Tibial artery (tissue), 4 donors: Measurements from ENCODE around the gene CNDP2.

Experiments used
- DNase-seq, 2 donors: peaks; one replicate each; pipeline ENCODE4 v3.0.0-alpha.2; 2019
- H3K27ac ChIP-seq, 2 donors: fragments of 200-600 bp; sonication (generic) in 1 of 2; 1 replicate in 1 of 2; 2 replicates in 1 of 2; pipeline ENCODE4 v1.5.1; 2018 to 2019; ENCODE audit warnings: mild to moderate bottlenecking in 1 of 2
- H3K27me3 ChIP-seq, 2 donors: fragments of 200-600 bp; sonication (generic) in 1 of 2; one replicate each; pipeline versions ENCODE4 v1.5.1 to v1.6.0; 2016 to 2019
- H3K36me3 ChIP-seq, 3 donors: fragments of 200-600 bp; sonication (generic) in 2 of 3; one replicate each; pipeline ENCODE4 v1.5.1; 2016 to 2019; ENCODE audit warnings: mild to moderate bottlenecking in 2 of 3
- H3K4me1 ChIP-seq, 4 donors: fragments of 200-600 bp; sonication (generic) in 2 of 4; 1 replicate in 3 of 4; 2 replicates in 1 of 4; pipeline ENCODE4 v1.5.1; 2016 to 2019
- H3K4me3 ChIP-seq, 2 donors: fragments of 200-600 bp; sonication (generic) in 1 of 2; 1 replicate in 1 of 2; 2 replicates in 1 of 2; pipeline ENCODE4 v1.5.1; 2018 to 2019; ENCODE audit warnings: mild to moderate bottlenecking in 2 of 2
- H3K9me3 ChIP-seq, 3 donors: fragments of 200-600 bp; sonication (generic) in 1 of 3; one replicate each; pipeline ENCODE4 v1.5.1; 2016 to 2019
- intact Hi-C: fragments of 100-400 bp; cut with DNase I; formaldehyde crosslinking; loops from one replicate; pipeline ENCODE4 v1.15.0; 2023; ENCODE audit warnings: low total_unique reads
- TF ChIP-seq, protein P1 (sequence below), 2 experiments: fragments of 200-600 bp in 1 of 2; fragments of 450-650 bp in 1 of 2; IDR thresholded peaks; one replicate each; pipeline ENCODE4 v1.5.1; 2017 to 2019; ENCODE audit warnings: antibody characterized with exemption in 2 of 2, mild to moderate bottlenecking in 1 of 2, moderate library complexity in 1 of 2

CNDP2 gene

DNA sequence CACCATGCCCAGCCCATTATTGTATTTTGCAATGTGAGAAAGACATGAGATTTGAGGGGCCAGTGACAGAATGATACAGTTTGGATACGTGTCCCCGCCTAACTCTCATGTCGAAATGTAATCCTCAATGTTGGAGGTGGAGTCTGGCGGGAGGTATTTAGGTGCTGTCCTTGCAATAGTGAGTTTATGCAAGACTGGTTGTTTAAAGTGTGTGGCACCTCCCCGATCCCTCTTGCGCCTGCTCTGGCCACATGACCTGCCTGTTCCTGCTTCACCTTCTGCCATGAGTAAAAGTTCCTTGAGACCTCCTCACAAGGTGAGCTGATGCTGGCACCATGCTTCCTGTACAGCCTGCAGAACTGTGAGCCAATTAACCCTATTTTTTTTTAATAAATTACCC lies 54.7 kb downstream of the CNDP2 start:
- intact Hi-C loops, result loop anchor here (5.0 kb wide), 1 partner anchor 194 kb away; no protein-coding TSS in a partner anchor
- TF ChIP-seq, protein P1, sequence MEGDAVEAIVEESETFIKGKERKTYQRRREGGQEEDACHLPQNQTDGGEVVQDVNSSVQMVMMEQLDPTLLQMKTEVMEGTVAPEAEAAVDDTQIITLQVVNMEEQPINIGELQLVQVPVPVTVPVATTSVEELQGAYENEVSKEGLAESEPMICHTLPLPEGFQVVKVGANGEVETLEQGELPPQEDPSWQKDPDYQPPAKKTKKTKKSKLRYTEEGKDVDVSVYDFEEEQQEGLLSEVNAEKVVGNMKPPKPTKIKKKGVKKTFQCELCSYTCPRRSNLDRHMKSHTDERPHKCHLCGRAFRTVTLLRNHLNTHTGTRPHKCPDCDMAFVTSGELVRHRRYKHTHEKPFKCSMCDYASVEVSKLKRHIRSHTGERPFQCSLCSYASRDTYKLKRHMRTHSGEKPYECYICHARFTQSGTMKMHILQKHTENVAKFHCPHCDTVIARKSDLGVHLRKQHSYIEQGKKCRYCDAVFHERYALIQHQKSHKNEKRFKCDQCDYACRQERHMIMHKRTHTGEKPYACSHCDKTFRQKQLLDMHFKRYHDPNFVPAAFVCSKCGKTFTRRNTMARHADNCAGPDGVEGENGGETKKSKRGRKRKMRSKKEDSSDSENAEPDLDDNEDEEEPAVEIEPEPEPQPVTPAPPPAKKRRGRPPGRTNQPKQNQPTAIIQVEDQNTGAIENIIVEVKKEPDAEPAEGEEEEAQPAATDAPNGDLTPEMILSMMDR (IDR thresholded peaks at IDR 0.05), result no peak

DNA sequence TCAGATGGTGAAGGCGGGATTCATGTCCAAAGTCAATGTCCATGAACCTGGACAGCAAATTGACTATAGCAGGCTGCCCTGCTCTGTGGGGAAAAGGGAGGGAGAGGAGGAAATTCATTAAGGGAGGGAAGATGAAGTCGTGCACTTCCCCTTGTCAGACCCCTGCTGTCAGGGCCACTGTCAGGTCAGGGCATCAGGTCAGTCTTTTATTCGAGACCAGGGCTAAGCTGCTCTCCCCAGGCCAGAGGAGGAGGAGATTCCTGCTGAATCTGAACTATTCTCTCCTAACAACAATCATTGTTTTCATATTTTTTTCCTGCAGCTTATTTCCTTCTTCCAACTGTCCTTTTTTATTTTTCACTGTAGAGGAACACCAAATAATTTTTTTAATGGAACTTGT lies 55.3 kb downstream of the CNDP2 start:
- Histone ChIP-seq H3K4me3 (no peak overlapping the region), H3K27me3 (peaks cover 0 to 14% of the 10 kb centered on the region in 2 donors), H3K27ac (no peak overlapping the region), H3K4me1 (peaks cover 0 to 4% (median 0%) of the 10 kb centered on the region in 4 donors), H3K36me3 (no peaks in the 10 kb centered on the region), H3K9me3 (peaks cover 0 to 17% (median 9%) of the 10 kb centered on the region in 3 donors)
- no peak for DNase-seq
- TF ChIP-seq, protein P1 (IDR thresholded peaks at IDR 0.05), result no peak
- intact Hi-C loops, result loop anchor here (5.0 kb wide), 1 partner anchor 194 kb away; no protein-coding TSS in a partner anchor

More for the DNA sequence above, 54.7 kb downstream of the CNDP2 start:
- Histone ChIP-seq H3K27ac (no peak overlapping the region), H3K4me3 (no peak overlapping the region), H3K4me1 (peaks cover 0 to 4% (median 0%) of the 10 kb centered on the region in 4 donors), H3K9me3 (peaks cover 0 to 17% (median 9%) of the 10 kb centered on the region in 3 donors), H3K36me3 (no peaks in the 10 kb centered on the region), H3K27me3 (peaks cover 0 to 11% of the 10 kb centered on the region in 2 donors)
- DNase-seq, result no peak

DNA sequence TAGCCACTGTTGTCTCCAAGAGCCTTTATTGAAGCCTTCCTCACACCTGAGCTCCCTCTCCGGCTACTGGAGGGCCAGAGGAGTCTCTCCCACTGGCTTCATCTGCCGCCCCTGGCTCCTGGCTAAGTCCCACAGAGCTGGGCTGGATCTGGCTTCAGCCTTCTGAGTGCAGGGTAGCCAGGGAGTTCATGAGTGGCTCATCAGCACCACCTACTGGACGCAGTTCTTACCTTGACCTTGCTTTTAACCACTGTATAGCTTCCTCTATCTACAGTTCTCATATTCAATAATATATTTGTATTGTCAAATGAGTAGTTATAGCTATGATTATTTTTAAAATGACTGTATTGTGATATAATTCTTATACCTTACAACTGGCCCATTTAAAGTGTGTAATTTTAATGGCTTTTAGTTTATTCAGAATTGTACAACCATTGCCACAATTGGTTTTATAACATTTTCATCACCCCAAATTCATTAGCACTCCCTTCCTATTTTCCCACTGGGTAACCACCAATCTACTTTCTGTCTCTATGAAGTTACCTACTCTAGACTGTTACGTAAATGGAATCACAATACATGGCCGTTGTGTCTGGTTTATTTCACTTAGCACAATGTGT lies 55.9 kb downstream of the CNDP2 start:
- Histone ChIP-seq H3K4me1 (no peaks in the 10 kb centered on the region), H3K4me3 (no peak overlapping the region), H3K36me3 (no peaks in the 10 kb centered on the region), H3K27ac (no peak overlapping the region), H3K27me3 (peaks cover 0 to 14% of the 10 kb centered on the region in 2 donors), H3K9me3 (peaks cover 0 to 17% (median 9%) of the 10 kb centered on the region in 3 donors)
- DNase-seq, result peak; percentile 84 to 85
- intact Hi-C loops, result loop anchor here (5.0 kb wide), 1 partner anchor 195 kb away; no protein-coding TSS in a partner anchor
- TF ChIP-seq, protein P1 (IDR thresholded peaks at IDR 0.05), result peak; percentile 69 to 73

DNA sequence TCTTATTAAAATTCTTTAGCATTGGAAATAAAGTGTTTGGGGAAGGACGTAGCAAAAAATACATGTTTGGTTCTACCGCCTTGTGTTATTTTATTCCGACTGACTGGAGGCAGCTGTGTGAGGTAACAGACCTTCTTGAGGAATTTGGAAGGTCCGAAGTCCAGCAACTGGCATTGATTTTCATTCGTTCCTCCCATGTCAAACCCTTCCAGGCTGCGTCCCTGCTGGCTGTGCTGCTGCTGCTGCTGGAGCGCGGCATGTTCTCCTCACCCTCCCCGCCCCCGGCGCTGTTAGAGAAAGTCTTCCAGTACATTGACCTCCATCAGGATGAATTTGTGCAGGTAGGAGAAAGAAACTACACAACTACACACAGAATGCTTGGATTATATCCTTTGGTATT lies 60.0 kb downstream of the CNDP2 start:
- no peaks in the 10 kb centered on the region for H3K36me3 ChIP-seq
- H3K4me1 ChIP-seq, result no peaks in the 10 kb centered on the region
- DNase-seq, result no peak
- TF ChIP-seq, protein P1 (IDR thresholded peaks at IDR 0.05), result no peak
- peaks cover 0 to 14% of the 10 kb centered on the region in 2 donors for H3K27me3 ChIP-seq
- intact Hi-C loops, result loop anchor here (5.0 kb wide), 1 partner anchor 364 kb away; no protein-coding TSS in a partner anchor
- no peak overlapping the region for H3K27ac ChIP-seq
- H3K4me3 ChIP-seq, result no peak overlapping the region
- no peaks in the 10 kb centered on the region for H3K9me3 ChIP-seq

DNA sequence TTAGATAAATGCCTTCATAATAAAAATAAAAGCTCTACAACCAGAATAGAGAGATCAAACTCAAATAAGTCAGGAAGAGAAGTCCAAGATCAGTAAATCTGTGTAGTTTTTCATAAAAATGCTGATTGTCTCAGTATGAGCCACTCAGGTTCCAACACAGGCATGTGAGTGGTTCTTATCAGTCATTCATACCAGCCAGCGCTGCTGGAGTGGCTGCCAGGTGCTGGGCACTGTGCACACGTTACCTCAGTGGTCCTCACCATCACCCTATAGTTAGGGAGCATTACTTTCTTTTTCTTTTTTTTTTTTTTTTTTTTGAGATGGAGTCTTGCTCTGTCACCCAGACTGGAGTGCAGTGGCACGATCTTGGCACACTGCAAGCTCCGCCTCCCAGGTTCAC lies 61.9 kb downstream of the CNDP2 start:
- H3K9me3 ChIP-seq, result no peaks in the 10 kb centered on the region
- DNase-seq, result no peak
- TF ChIP-seq, protein P1 (IDR thresholded peaks at IDR 0.05), result no peak
- peaks cover 0 to 14% of the 10 kb centered on the region in 2 donors for H3K27me3 ChIP-seq
- H3K36me3 ChIP-seq, result no peaks in the 10 kb centered on the region
- no peaks in the 10 kb centered on the region for H3K4me1 ChIP-seq
- intact Hi-C loops, result loop anchor here (5.0 kb wide), 1 partner anchor 366 kb away; no protein-coding TSS in a partner anchor
- no peak overlapping the region for H3K27ac ChIP-seq
- no peak overlapping the region for H3K4me3 ChIP-seq
